ENCODE results near the gene ADAM12.

DNA sequence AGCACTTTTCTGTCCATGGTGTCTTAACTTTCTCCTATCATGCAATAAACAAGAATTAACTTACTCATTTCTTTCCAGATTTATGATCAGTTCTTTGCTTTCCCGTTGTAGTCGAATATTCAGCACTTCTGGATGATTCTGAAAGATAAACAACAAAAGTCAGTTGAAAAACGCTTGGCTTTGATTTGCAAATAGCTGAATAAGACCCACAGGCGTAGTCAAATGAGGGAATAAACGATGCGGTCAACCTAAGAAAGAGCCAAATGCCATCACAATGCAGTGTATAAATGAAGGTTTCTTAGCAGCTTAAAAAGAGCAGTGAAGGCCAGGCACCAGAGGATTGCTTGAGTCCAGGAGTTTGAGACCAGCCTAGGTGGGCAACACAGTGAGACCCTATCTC lies 109.4 kb downstream of the ADAM12 start:
- no peak for TF ChIP-seq POLR2AphosphoS5 (IDR thresholded peaks at IDR 0.05; ENCODE audit: borderline replicate concordance, low read depth, low read length)
- no peak for TF ChIP-seq EZH2 (IDR thresholded peaks at IDR 0.05)
- no peak for TF ChIP-seq FOXP2 (optimal IDR thresholded peaks at IDR 0.05; ENCODE audit: control extremely low read depth, extremely low read length, insufficient read depth)

Measured in SK-N-MC (cell line).